Skin epidermis (tissue), 12 donors: ENCODE results near the gene BRD7.

Source experiments
- H3K27ac ChIP-seq, 21 experiments: fragments of 200-600 bp; sonication (generic) in 11 of 21; one replicate each; pipeline ENCODE4 v1.5.0; 2020; ENCODE audit warnings: mild to moderate bottlenecking in 3 of 21, inconsistent platforms in 2 of 21, moderate library complexity in 2 of 21
- H3K4me3 ChIP-seq, 7 experiments: fragments of 200-600 bp; sonication (generic) in 2 of 7; one replicate each; pipeline ENCODE4 v1.5.0; 2020; ENCODE audit warnings: inconsistent platforms in 2 of 7, mild to moderate bottlenecking in 2 of 7, moderate library complexity in 1 of 7

BRD7 gene

GRCh38 chr16:50269769-50270509, 98.8 kb downstream of the BRD7 start:
- Histone ChIP-seq H3K27ac (peak overlapping the region in 3 of 21 experiments; percentile 4 to 99 (median 34)), H3K4me3 (no peak overlapping the region)

GRCh38 chr16:50269061-50269705, 99.6 kb downstream of the BRD7 start:
- H3K27ac ChIP-seq, result peak overlapping the region in 3 of 21 experiments; percentile 4 to 99 (median 34)
- H3K4me3 ChIP-seq, result no peak overlapping the region

GRCh38 chr16:50268352-50268751, 100.4 kb downstream of the BRD7 start:
- H3K4me3 ChIP-seq, result peak overlapping the region in 4 of 7 experiments; percentile 29 to 48 (median 38)
- H3K27ac ChIP-seq, result peak overlapping the region in 11 of 21 experiments; percentile 11 to 99 (median 83)

- Histone ChIP-seq H3K27ac (peak overlapping the region in 17 of 21 experiments; percentile 19 to 99 (median 81)), H3K4me3 (peak overlapping the region; percentile 29 to 48 (median 39))
These were observed 101.1 kb downstream of the BRD7 start for GRCh38 chr16:50267651-50268050.

- peak overlapping the region; percentile 29 to 48 (median 39) for H3K4me3 ChIP-seq
These were observed 101.6 kb downstream of the BRD7 start for GRCh38 chr16:50267151-50267631.

GRCh38 chr16:50266337-50267091, 102.3 kb downstream of the BRD7 start, which contains the start of gene ADCY7:
Gene ADCY7, plus strand, starts transcription at chr16:50266551. Its CDS starts 21,629 bp downstream, at chr16:50288180.
- Histone ChIP-seq H3K4me3 (peak within 1 kb of the TSS; percentile 29 to 48 (median 39)), H3K27ac (peak within 1 kb of the TSS in 20 of 21 experiments; percentile 19 to 99 (median 82))

More at GRCh38 chr16:50267151-50267631, 101.6 kb downstream of the BRD7 start:
- peak overlapping the region in 19 of 21 experiments; percentile 19 to 99 (median 81) for H3K27ac ChIP-seq
